Neutrophil (primary cell): Measurements from ENCODE around the gene KCTD2.

ENCODE experiments used
- H3K27ac ChIP-seq: fragments of 200-600 bp; sonication (generic); 2 replicates; pipeline ENCODE4 v1.5.1; 2016; ENCODE audit warnings: mild to moderate bottlenecking, moderate library complexity
- H3K27me3 ChIP-seq: fragments of 200-600 bp; sonication (generic); 2 replicates; pipeline ENCODE4 v1.6.0; 2016; ENCODE audit warnings: mild to moderate bottlenecking
- H3K36me3 ChIP-seq: fragments of 200-600 bp; sonication (generic); 2 replicates; pipeline ENCODE4 v1.5.1; 2017
- H3K4me1 ChIP-seq, 2 experiments: fragments of 200-600 bp in 1 of 2; sonication (generic) in 1 of 2; 1 replicate in 1 of 2; 2 replicates in 1 of 2; pipeline versions ENCODE4 v1.5.1 to v1.6.1; 2013 to 2016; ENCODE audit warnings: low read depth in 1 of 2, low read length in 1 of 2, mild to moderate bottlenecking in 1 of 2, moderate library complexity in 1 of 2; ENCODE audit not compliant: control insufficient read depth in 1 of 2, insufficient read depth in 1 of 2
- H3K4me3 ChIP-seq, 2 experiments: fragments of 200-600 bp in 1 of 2; sonication (generic) in 1 of 2; 1 replicate in 1 of 2; 2 replicates in 1 of 2; pipeline ENCODE4 v1.5.1; 2013 to 2016; ENCODE audit warnings: low read depth in 1 of 2, low read length in 1 of 2, mild to moderate bottlenecking in 1 of 2, moderate library complexity in 1 of 2
- H3K9me3 ChIP-seq: fragments of 200-600 bp; sonication (generic); 2 replicates; pipeline ENCODE4 v1.5.1; 2016
- CTCF ChIP-seq: fragments of 200-600 bp; sonication (generic); IDR thresholded peaks from 2 replicates; pipeline ENCODE4 v1.5.1; 2016; ENCODE audit warnings: antibody characterized with exemption

The KCTD2 gene

DNA sequence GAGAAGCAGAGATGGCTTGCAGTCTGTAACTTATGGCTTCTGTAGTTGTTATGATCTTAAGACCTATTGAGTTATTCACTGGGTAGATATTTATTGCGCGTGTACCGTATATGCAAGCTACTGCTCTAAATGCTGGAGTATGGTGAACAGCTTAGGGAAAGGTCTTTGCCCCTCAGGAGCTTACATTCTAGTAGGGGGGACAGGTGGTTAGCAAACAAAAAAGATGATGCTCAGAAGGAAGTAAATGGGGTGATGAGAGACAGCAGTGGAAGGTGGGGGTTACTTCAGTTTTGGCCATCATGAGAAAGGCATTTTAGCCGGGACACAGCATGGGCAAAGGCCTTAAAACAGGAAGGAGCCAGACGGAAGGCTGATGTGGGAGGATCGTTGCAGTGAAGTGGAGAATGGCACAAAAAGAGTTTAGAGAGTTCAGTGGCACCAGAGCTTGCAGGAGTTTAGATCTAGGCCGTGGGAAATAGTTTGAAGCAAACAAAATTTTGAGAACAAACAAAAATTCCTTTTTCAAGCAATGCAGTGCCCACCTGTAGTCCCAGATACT, 64.8 kb downstream of the KCTD2 start:
- Histone ChIP-seq H3K27ac (peak overlapping the region; percentile 66), H3K4me1 (peaks cover 55 to 58% of the 10 kb centered on the region in 2 experiments), H3K36me3 (peaks cover 19% of the 10 kb centered on the region), H3K27me3 (no peaks in the 10 kb centered on the region), H3K4me3 (peak overlapping the region in 1 of 2 experiments; percentile 19), H3K9me3 (no peaks in the 10 kb centered on the region)
- TF ChIP-seq CTCF: no peak

DNA sequence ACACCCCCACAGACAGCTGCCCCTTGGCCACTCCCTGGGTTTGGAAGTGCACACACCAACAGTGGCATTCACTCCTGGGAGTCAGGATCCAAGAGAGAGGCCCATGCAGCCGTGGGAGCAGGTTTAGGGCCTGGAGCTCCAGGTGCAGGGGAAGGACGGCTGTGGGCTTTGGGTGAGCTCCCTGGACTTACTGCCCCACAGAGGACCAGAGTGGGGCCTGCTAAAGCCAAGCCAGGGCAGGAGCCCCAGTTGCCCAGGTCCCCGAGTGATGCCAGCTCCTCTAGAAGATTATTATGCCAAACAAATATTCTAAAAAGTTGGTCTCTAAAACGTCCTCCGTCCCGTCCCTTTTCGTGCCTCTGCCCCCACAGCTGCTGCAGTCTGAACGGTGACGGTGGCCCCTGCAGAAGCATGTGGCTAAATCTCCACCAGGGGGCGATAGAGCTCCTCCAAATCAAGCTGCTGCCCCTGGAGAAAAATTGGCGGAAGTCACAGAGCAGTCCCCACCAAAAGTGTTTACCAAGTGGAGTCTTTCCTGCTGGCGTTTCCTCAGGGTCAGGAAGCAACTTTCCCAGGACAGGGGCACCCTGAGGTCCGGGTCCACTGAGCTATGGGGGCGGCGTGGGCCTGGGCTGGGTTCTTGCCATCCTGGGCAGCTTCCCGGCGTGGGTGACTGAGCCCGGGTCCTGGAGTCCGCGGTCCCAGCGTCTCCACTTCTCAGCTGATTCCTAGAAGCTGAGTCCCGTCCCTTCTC, 67.0 kb downstream of the KCTD2 start:
- Histone ChIP-seq H3K27ac (peak overlapping the region; percentile 90), H3K27me3 (no peaks in the 10 kb centered on the region), H3K36me3 (peaks cover 29% of the 10 kb centered on the region), H3K4me3 (peak overlapping the region; percentile 68 to 82), H3K4me1 (peaks cover 49 to 52% of the 10 kb centered on the region in 2 experiments), H3K9me3 (no peaks in the 10 kb centered on the region)
- TF ChIP-seq CTCF: peak; percentile 97

DNA sequence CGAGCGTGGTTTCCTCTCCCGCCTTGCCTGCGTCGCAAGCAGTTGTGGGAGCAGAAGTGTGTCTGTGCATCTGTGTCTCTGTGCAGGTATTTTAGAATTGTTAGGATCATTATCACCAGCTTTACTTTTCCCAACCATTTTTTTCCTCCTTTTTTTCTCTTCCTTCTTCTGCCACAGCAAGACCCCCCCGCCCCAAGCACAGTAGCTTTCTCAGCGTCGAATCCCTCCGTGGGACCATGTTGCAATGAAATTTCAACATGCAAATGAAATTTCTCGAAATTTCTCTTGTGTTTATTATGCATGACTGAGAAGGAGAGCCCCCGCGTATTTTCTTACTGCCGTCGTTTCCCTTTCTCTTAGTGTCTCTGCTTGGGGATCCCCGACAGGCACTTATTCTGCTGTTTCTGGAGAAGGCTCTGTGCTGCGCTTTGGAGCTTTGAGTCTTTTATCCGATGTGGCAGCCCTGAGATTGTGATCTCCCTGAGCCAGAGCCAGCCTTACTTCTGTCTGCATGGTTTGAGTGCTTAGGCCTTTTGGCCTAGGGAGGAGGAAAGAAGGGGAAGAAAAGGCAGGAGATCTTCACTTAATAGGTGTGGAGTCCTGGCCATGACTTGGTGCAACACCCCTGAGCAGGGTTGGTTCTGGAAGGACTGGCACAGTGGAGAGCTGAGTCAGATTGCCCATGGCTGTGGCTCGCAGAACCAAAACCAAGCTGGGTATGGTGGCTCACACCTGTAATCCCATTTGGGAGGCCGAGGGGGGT, 67.7 kb downstream of the KCTD2 start:
- Histone ChIP-seq H3K27me3 (no peaks in the 10 kb centered on the region), H3K36me3 (peaks cover 31% of the 10 kb centered on the region), H3K9me3 (no peaks in the 10 kb centered on the region), H3K27ac (peak overlapping the region; percentile 90), H3K4me3 (peak overlapping the region; percentile 68 to 82), H3K4me1 (peaks cover 44 to 49% of the 10 kb centered on the region in 2 experiments)
- TF ChIP-seq CTCF: no peak
